GM12891 (cell line): ENCODE data around the gene TRDN.

Experiments
- POLR2A ChIP-seq: IDR thresholded peaks from 2 replicates; pipeline ENCODE4 v1.6.1; 2011; ENCODE audit warnings: low read depth, low read length, control low read depth
- POU2F2 ChIP-seq: IDR thresholded peaks from 2 replicates; pipeline ENCODE4 v1.6.1; 2011; ENCODE audit warnings: low read depth, mild to moderate bottlenecking, control low read depth, low read length, moderate library complexity
- TAF1 ChIP-seq: IDR thresholded peaks from 2 replicates; pipeline ENCODE4 v1.6.1; 2011; ENCODE audit warnings: low read depth, low read length, control low read depth

GRCh38 chr6:123529058-123529457, 107.7 kb downstream of the TRDN start:
- TF ChIP-seq POLR2A: no peak
- TF ChIP-seq TAF1: no peak
- TF ChIP-seq POU2F2: no peak
